Measurements from ENCODE around the gene USP10.

DNA sequence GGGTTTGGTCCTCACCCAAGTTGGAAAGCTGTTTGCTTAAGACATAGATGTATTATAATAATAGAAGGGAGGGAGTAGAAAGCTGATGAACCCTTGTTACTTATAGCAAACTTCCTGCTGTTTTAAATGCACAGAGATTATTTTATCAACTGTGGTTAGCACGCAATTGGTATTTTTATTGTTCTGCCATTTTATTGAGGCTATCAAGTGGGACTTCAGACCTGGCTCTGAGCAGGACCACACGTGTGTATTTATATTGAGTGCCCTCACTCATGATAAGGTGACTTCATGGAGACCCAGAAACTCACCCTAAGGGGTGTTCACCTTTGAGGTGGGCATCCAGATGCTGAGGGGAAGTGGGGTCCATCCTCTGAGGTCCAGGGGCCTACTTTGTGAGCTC lies 34.4 kb upstream of the USP10 start:
- TF ChIP-seq, protein P1, sequence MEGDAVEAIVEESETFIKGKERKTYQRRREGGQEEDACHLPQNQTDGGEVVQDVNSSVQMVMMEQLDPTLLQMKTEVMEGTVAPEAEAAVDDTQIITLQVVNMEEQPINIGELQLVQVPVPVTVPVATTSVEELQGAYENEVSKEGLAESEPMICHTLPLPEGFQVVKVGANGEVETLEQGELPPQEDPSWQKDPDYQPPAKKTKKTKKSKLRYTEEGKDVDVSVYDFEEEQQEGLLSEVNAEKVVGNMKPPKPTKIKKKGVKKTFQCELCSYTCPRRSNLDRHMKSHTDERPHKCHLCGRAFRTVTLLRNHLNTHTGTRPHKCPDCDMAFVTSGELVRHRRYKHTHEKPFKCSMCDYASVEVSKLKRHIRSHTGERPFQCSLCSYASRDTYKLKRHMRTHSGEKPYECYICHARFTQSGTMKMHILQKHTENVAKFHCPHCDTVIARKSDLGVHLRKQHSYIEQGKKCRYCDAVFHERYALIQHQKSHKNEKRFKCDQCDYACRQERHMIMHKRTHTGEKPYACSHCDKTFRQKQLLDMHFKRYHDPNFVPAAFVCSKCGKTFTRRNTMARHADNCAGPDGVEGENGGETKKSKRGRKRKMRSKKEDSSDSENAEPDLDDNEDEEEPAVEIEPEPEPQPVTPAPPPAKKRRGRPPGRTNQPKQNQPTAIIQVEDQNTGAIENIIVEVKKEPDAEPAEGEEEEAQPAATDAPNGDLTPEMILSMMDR (IDR thresholded peaks at IDR 0.05) = no peak
- TF ChIP-seq EP300 (IDR thresholded peaks at IDR 0.05) = no peak

Measured in tibial nerve (tissue), 4 donors.